Measurements from ENCODE around the gene ENTPD1.
"Not testable (repeated sequence)": the region's sequence is repeated elsewhere in the genome, so short reads cannot be mapped to it uniquely, and the experiment has no call there.

The ENTPD1 gene

GRCh38 chr10:95796504-95796903, 40.5 kb downstream of the ENTPD1 start:
- no peak for DNase-seq (ENCODE audit: low read depth in 3 of 3)

- no peak for DNase-seq (ENCODE audit: low read depth in 3 of 3)
These were observed 42.3 kb downstream of the ENTPD1 start for GRCh38 chr10:95798096-95798855.

- not testable (repeated sequence) for DNase-seq (ENCODE audit: low read depth in 3 of 3)
These were observed 44.3 kb downstream of the ENTPD1 start for GRCh38 chr10:95800286-95800685.

GRCh38 chr10:95806687-95807380, 50.9 kb downstream of the ENTPD1 start:
- not testable (repeated sequence) for DNase-seq (ENCODE audit: low read depth in 3 of 3)

DNA sequence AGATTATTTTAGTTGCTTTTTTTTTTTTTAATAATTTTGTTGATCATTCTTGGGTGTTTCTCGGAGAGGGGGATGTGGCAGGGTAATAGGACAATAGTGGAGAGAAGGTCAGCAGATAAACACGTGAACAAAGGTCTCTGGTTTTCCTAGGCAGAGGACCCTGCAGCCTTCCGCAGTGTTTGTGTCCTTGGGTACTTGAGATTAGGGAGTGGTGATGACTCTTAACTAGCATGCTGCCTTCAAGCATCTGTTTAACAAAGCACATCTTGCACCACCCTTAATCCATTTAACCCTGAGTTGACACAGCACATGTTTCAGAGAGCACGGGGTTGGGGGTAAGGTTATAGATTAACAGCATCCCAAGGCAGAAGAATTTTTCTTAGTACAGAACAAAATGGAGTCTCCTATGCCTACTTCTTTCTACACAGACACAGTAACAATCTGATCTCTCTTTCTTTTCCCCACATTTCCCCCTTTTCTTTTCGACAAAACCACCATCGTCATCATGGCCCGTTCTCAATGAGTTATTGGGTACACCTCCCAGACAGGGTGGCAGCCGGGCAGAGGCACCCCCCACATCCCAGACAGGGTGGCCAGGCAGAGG, 52.8 kb downstream of the ENTPD1 start:
- not testable (repeated sequence) for DNase-seq (ENCODE audit: low read depth in 3 of 3)

DNA sequence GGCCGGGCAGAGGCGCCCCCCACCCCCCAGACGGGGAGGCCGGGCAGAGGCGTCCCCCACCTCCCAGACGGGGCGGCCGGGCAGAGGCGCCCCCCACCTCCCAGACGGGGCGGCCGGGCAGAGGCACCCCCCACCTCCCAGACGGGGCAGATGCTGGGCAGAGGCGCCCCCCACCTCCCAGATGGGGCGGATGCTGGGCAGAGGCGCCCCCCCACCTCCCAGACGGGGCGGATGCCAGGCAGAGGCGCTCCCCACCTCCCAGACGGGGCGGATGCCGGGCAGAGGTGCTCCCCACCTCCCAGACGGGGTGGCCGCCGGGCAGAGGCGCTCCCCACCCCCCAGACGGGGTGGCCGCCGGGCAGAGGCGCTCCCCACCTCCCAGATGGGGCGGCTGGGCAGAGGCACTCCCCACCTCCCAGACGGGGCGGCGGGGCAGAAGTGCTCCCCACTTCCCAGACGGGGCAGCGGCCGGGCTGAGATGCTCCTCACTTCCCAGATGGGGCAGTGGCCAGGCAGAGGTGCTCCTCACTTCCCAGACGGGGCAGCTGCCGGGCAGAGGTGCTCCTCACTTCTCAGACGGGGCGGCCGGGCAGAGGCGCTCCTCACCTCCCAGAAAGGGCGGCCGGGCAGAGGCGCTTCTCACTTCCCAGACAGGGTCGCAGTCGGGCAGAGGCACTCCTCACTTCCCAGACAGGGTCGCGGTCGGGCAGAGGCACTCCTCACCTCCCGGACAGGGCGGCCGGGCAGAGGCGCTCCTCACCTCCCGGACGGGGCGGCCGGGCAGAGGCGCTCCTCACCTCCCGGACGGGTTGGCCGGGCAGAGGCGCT, 53.6 kb downstream of the ENTPD1 start:
- DNase-seq (ENCODE audit: low read depth in 3 of 3): no peak

GRCh38 chr10:95810198-95810976, 54.4 kb downstream of the ENTPD1 start:
- DNase-seq (ENCODE audit: low read depth in 3 of 3): no peak

- no peak for DNase-seq (ENCODE audit: low read depth in 3 of 3)
These were observed 57.2 kb downstream of the ENTPD1 start for GRCh38 chr10:95813054-95813685.

DNA sequence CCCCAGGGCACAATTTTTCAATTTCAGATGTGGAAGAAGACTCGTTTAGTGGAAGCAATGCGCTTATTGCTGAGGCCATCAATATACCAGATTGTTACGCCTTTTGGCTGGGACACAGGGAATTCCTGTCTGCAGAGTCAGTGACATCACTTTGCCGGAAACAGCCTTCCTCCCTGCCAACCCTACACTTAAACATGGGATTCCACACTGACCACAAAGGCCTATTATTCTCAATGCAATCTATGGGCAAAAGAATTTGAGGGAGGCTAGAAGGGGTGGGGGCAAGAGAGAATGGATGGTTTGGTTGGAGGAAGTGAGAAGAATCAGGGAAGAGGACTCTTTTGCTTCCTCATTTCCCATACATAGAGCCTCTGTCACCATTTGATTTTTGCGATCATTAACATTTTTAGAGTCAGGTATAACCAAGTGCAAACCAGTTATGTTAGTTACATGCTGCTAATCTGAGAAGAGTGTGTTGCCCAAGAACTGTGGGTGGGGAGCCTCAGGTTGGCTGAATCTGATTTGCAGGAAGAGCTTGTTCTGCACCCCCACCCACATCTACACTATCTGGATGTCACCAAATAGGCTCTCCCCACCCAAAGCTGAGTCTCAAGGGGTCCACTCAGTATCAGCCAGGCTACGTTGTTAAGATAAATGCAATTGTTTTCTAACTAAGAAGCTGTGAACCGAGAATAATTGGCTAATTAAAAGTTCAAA, 58.2 kb downstream of the ENTPD1 start:
- DNase-seq (ENCODE audit: low read depth in 3 of 3): no peak

GRCh38 chr10:95815133-95815532, 59.2 kb downstream of the ENTPD1 start:
- no peak for DNase-seq (ENCODE audit: low read depth in 3 of 3)

DNA sequence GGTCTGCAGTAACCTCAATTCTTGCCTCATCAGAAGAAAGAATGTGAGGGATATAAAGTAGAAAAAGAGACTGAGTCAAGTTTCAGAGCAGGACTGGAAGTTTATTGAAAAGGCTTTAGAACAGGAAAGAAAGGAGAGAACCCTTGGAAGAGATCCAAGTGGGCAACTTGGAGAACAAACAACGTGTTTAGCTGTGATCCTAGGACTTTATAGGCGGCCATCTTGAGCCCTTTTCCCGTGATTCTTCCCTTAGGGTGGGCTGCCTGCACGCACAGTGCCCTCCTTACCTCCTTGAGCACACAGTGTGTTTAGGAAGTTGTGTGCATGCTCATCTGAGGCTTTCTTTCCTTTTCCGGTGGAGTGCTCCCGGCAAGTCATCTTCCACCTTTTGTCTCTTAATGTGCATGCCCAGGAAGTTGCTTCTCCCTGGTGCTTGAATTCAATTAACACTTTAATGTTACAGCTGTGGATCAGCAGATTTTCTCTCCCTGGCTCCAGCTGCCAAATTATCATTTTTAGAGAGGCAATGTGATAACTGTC, 59.8 kb downstream of the ENTPD1 start:
- no peak for DNase-seq (ENCODE audit: low read depth in 3 of 3)

DNA sequence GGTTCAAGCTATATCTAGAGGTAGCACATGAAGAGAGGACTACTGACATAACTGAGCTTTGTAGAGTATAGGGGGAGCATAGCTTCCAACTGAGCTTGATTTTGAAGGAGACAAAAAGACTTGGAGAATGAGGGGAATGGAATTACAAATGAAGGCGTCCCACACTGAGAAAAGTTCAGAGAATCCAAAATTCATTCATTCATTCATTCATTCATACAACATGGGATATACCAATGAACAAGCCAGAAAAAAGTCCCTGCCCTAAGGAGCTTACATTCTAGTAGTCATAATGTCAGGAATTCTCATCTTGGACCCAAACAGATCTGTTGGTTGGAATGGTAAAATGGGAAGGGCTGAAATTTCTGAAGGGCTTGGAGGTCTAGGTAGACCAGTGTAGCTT, 62.0 kb downstream of the ENTPD1 start:
- DNase-seq (ENCODE audit: low read depth in 3 of 3): no peak

GRCh38 chr10:95818668-95819067, 62.7 kb downstream of the ENTPD1 start:
- DNase-seq (ENCODE audit: low read depth in 3 of 3): no peak

GRCh38 chr10:95819620-95820329, 63.8 kb downstream of the ENTPD1 start:
- no peak for DNase-seq (ENCODE audit: low read depth in 3 of 3)

DNA sequence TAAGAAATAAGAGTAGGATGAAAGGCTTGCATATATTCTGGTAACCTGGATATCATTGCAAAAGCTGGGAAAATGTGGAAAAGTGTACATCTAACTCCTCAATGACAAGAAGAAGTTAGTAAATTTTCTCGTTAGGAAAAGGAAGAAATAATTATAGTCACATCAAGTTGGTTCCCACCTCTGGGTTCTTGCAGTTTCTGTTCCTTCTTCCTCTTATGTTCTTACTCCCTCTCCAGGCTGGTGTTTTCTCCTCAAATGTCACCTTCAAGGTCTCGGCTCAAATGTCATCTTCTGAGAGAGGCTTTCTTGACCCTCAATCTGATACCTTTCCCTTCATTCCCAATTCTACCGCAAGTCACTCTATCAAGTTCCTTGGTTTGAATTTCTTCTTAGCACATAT, 64.4 kb downstream of the ENTPD1 start:
- DNase-seq (ENCODE audit: low read depth in 3 of 3): no peak

DNA sequence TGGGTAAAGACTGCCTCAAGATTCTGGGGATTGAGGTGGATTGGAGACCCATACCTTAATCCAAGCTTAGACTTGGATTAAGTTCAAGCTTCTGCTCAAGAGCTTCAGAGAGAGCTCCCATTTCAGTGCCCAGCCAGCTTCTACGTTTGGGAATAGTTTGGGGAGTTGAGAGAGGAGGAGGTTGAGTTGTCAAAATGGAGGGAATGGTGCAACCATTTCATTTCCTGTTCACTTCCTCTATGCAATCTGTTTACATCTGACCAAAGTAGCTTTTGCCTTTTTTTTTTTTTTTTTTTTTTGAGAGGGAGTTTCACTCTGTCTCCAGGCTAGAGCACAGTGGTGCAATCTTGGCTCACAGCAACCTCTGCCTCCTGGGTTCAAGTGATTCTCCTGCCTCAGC, 65.8 kb downstream of the ENTPD1 start:
- DNase-seq (ENCODE audit: low read depth in 3 of 3): no peak

DNA sequence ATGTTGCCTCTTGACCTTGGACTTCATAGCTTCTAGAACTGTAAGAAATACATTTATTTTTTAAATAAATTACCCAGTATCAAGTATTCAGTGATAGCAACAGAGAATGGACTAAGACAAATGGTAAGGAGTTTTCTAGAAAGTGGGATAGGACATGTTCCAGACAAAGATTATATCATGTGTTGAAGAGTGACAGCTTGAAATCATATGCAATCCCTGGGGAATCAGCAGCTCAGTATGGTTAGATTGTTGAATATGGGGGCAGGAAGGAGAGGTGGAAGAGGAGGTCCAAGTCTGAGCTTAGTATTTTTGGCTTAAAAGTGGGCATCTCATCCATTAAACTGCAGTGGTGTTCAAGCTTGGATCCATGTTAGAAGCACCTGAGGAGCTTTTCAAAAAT, 74.1 kb downstream of the ENTPD1 start:
- no peak for DNase-seq (ENCODE audit: low read depth in 3 of 3)

DNA sequence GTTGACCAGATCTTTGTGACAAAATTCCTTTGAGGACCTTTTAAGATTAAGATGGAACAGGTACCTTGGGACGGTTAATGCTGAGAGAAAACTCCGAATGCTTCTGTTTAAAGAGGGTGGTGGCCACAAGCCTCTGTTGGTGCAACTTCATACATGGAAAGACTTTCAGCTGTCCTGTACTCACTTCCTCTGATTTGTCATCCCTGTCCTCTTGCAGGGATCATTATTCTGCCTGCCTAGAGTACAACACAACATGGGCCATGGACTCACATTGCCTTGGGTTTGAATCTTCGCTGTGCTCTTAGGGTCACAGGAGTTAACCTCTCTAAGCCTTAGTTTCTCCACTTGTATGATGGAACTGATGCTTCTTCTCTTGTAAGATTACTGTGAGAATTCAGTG, 75.1 kb downstream of the ENTPD1 start:
- no peak for DNase-seq (ENCODE audit: low read depth in 3 of 3)

DNA sequence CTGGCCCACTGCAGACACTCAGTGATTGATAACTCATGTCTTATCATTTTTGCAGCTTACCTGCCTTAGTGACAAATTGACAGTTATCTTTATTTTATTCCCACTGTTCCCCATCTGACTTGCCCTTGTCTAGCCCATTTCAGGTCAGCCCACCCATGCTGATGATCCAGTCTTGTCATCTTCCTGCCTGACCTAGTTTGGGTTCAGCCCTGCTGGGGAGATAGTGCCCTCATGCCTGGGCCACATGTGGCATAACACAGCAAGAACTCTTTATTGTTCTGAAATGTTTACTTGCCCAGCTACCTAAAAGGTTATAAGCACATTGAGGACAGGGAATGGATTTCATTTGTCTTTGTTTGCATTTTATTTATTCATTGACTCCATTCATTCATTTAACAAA, 75.6 kb downstream of the ENTPD1 start:
- no peak for DNase-seq (ENCODE audit: low read depth in 3 of 3)

Data from stimulated activated CD4-positive, alpha-beta T cell treated with anti-CD3 and anti-CD28 coated beads, TNF-alpha, amount 100 ng/mL, for 24 hours (primary cell).